Gastroesophageal sphincter (tissue), 4 donors: ENCODE measurements around the gene PSD. TPM values are rescaled to one million over a fixed set of nuclear protein-coding genes. Genes with fewer than 3 reads are reported as not detected.
A peak's percentile ranks its signal among the peaks of the same experiment; 100 is the strongest.

Experiments
- ATAC-seq: fragments of 150-250 bp; one replicate; pipeline ENCODE4 v1.9.1; 2016; ENCODE audit warnings: mild to moderate bottlenecking, moderate library complexity
- H3K27ac ChIP-seq, 4 donors: fragments of 200-600 bp; sonication (generic) in 3 of 4; 1 replicate in 3 of 4; 2 replicates in 1 of 4; pipeline ENCODE4 v1.5.1; 2016 to 2019
- H3K27me3 ChIP-seq: fragments of 200-600 bp; sonication (generic); one replicate; pipeline ENCODE4 v1.5.1; 2019
- H3K36me3 ChIP-seq, 2 donors: fragments of 200-600 bp; sonication (generic); one replicate each; pipeline ENCODE4 v1.5.1; 2019; ENCODE audit warnings: control low read depth in 1 of 2
- H3K4me1 ChIP-seq, 3 donors: fragments of 200-600 bp; sonication (generic); 1 replicate in 2 of 3; 2 replicates in 1 of 3; pipeline ENCODE4 v1.5.1; 2016 to 2019; ENCODE audit warnings: control low read depth in 2 of 3
- H3K4me3 ChIP-seq, 2 donors: fragments of 200-600 bp; sonication (generic); one replicate each; pipeline ENCODE4 v1.5.1; 2019; ENCODE audit warnings: mild to moderate bottlenecking in 1 of 2, moderate library complexity in 1 of 2
- H3K9me3 ChIP-seq, 3 donors: fragments of 200-600 bp; sonication (generic); one replicate each; pipeline ENCODE4 v1.5.1; 2017 to 2019; ENCODE audit warnings: control low read depth in 2 of 3
- EP300 ChIP-seq: sonication (generic); formaldehyde crosslinking; IDR thresholded peaks from one replicate; pipeline ENCODE4 v1.6.1; 2017; ENCODE audit warnings: antibody characterized with exemption, mild to moderate bottlenecking
- POLR2A ChIP-seq, 2 donors: fragments of 450-650 bp; IDR thresholded peaks; one replicate each; pipeline ENCODE4 v1.6.1; 2017; ENCODE audit warnings: antibody characterized with exemption in 2 of 2, mild to moderate bottlenecking in 2 of 2, moderate library complexity in 1 of 2
- POLR2AphosphoS5 ChIP-seq: sonication (generic); formaldehyde crosslinking; IDR thresholded peaks from one replicate; pipeline ENCODE4 v1.6.1; 2017; ENCODE audit warnings: antibody characterized with exemption
- WGBS, 2 donors: methylation state at CpG; one replicate each; pipeline ENCODE4 v1.1.5; 2018; ENCODE audit warnings: low coverage in 1 of 2; 5-methylcytosine and 5-hydroxymethylcytosine counted together
- total RNA-seq, 4 donors: library from RNA; depleted of rRNA; stranded (reverse); fragments of >200 nt; gene quantifications; one replicate each; pipeline ENCODE4 v1.1.0, GENCODE V29; 2016
- TF ChIP-seq, protein P1 (sequence below), 4 experiments: fragments of 200-600 bp in 2 of 4; fragments of 450-650 bp in 2 of 4; sonication (generic) in 1 of 4; IDR thresholded peaks; one replicate each; pipeline ENCODE4 v1.5.1; 2017 to 2019; ENCODE audit warnings: antibody characterized with exemption in 4 of 4, mild to moderate bottlenecking in 2 of 4, moderate library complexity in 2 of 4

PSD gene
- total RNA-seq, 4 donors from 2014 or later, result 28.6 to 195 (median 41.4) TPM

- 44 to 70% methylated on average over 3 to 4 of the region's 16 CpGs for WGBS, 2 donors
- Histone ChIP-seq H3K27ac (no peak overlapping the region), H3K36me3 (no peaks in the 10 kb centered on the region), H3K4me1 (peaks cover 3 to 30% (median 15%) of the 10 kb centered on the region in 3 donors), H3K4me3 (no peak overlapping the region), H3K9me3 (no peaks in the 10 kb centered on the region), H3K27me3 (peaks cover 100% of the 10 kb centered on the region)
- TF ChIP-seq POLR2A (IDR thresholded peaks at IDR 0.05) (no peak), POLR2AphosphoS5 (no peak), EP300 (no peak)
- TF ChIP-seq, protein P1, sequence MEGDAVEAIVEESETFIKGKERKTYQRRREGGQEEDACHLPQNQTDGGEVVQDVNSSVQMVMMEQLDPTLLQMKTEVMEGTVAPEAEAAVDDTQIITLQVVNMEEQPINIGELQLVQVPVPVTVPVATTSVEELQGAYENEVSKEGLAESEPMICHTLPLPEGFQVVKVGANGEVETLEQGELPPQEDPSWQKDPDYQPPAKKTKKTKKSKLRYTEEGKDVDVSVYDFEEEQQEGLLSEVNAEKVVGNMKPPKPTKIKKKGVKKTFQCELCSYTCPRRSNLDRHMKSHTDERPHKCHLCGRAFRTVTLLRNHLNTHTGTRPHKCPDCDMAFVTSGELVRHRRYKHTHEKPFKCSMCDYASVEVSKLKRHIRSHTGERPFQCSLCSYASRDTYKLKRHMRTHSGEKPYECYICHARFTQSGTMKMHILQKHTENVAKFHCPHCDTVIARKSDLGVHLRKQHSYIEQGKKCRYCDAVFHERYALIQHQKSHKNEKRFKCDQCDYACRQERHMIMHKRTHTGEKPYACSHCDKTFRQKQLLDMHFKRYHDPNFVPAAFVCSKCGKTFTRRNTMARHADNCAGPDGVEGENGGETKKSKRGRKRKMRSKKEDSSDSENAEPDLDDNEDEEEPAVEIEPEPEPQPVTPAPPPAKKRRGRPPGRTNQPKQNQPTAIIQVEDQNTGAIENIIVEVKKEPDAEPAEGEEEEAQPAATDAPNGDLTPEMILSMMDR (IDR thresholded peaks at IDR 0.05), result no peak
- no peak for ATAC-seq
These were observed 4.6 kb downstream of the PSD start for GRCh38 chr10:102413806-102414561.

DNA sequence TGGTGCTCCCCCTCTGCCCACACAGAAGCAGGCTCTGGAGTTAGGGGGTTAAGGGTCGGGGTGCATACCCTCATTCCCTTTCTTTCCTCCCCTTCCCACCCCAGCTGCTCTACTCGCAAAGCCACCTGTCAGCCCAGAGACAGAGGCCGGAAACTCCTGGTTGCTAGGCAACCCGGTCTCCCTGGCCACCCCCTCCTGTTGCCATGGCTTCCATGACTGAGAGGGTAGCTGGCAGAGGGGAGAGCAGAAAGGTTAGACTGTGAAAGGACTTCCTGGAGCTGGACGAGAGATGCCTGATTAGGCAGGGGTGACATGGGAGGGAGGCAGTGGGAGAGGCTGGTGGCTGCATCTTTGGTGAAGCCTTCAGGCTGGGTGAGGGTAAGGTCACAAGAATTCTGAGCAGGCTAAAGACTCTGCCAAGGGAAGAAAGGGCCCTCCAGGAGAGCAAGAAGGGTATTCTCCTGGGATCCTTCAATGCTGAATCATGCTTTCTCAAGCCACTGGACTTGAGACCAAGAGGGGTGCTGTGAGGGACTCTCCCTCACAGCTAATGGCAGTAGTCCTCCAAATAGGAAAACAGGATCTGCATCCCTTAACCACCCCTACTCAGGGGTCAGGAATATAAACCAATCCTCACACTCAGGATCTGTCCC is 5.4 kb downstream of the PSD start:
- no peaks in the 10 kb centered on the region for H3K9me3 ChIP-seq
- peaks cover 100% of the 10 kb centered on the region for H3K27me3 ChIP-seq
- 11% methylated on average over 2 of the region's 5 CpGs; no CpG with 5 or more reads in 1 of the 2 donors for WGBS, 2 donors
- H3K36me3 ChIP-seq, result no peaks in the 10 kb centered on the region
- no peak overlapping the region for H3K4me3 ChIP-seq
- H3K4me1 ChIP-seq, result peaks cover 3 to 30% (median 16%) of the 10 kb centered on the region in 3 donors
- ATAC-seq, result no peak
- H3K27ac ChIP-seq, result no peak overlapping the region
- TF ChIP-seq EP300 (no peak), POLR2AphosphoS5 (no peak), POLR2A (IDR thresholded peaks at IDR 0.05) (no peak)
- TF ChIP-seq, protein P1 (IDR thresholded peaks at IDR 0.05), result no peak

DNA sequence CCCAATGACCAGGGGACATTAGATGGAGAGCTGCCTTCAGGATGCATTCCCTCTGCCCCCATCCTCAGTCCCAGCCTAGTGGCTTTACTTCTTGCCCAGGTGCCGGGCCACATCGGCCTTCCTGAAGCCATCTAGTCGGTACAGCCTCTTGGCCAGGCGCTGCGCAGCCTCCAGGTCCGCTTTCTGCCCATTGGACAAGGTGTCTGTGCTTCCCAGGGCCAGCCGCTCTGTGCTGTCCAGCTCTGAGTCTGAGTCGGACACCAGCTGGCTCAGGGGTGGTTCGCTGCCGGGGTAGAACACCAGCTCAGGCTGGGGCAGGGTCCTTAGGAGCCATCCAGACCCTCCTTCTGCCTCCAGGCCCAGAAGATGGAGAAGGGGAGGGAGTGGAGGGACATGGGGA is 6.3 kb downstream of the PSD start:
- TF ChIP-seq, protein P1 (IDR thresholded peaks at IDR 0.05), result no peak
- WGBS, 2 donors, result 100% methylated on average over 2 of the region's 10 CpGs; no CpG with 5 or more reads in 1 of the 2 donors
- Histone ChIP-seq H3K9me3 (no peaks in the 10 kb centered on the region), H3K27ac (no peak overlapping the region), H3K36me3 (no peaks in the 10 kb centered on the region), H3K4me3 (no peak overlapping the region), H3K27me3 (peaks cover 100% of the 10 kb centered on the region), H3K4me1 (peaks cover 3 to 39% (median 16%) of the 10 kb centered on the region in 3 donors)
- ATAC-seq, result no peak

GRCh38 chr10:102411341-102412255 is 7.0 kb downstream of the PSD start:
- H3K4me3 ChIP-seq, result no peak overlapping the region
- no peaks in the 10 kb centered on the region for H3K36me3 ChIP-seq
- H3K9me3 ChIP-seq, result no peaks in the 10 kb centered on the region
- peaks cover 3 to 45% (median 16%) of the 10 kb centered on the region in 3 donors for H3K4me1 ChIP-seq
- H3K27ac ChIP-seq, result peak overlapping the region in 1 of 4 donors; percentile 96
- peaks cover 99% of the 10 kb centered on the region for H3K27me3 ChIP-seq
- WGBS, 2 donors, result 67 to 71% methylated on average over 2 to 6 of the region's 14 CpGs
- TF ChIP-seq EP300, result no peak
- TF ChIP-seq POLR2A (IDR thresholded peaks at IDR 0.05), result no peak
- TF ChIP-seq POLR2AphosphoS5, result no peak
- TF ChIP-seq, protein P1 (IDR thresholded peaks at IDR 0.05), result no peak
- ATAC-seq, result no peak
